C4-2B (cell line): ENCODE results near the gene TSPAN12.

Source experiments
- ZFX ChIP-seq: fragments of 450-650 bp; IDR thresholded peaks from 2 replicates; pipeline ENCODE4 v1.6.1; 2017
- TF ChIP-seq, protein P1 (sequence below): fragments of 450-650 bp; conservative IDR thresholded peaks from 2 replicates; pipeline ENCODE4 v1.5.1; 2017; ENCODE audit warnings: mild to moderate bottlenecking

DNA sequence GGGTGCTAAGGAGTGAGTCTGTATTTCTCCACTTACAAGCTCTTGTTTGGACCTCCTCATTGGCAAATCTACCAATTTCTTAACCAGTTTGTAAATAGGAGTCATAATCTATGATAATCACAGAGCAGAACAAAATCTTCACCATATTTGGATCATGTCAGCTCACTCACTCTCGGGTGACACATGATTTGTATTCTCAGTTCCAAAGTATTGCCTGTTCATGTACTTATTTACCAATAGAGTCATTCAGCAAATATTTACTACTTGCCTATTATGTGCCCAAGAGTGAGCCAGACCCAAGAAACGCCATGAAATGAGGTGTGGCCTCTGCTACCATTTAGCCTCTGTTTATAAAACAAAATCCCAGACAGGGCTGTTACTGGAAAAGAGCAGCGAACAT is 114.8 kb downstream of the TSPAN12 start:
- TF ChIP-seq, protein P1, sequence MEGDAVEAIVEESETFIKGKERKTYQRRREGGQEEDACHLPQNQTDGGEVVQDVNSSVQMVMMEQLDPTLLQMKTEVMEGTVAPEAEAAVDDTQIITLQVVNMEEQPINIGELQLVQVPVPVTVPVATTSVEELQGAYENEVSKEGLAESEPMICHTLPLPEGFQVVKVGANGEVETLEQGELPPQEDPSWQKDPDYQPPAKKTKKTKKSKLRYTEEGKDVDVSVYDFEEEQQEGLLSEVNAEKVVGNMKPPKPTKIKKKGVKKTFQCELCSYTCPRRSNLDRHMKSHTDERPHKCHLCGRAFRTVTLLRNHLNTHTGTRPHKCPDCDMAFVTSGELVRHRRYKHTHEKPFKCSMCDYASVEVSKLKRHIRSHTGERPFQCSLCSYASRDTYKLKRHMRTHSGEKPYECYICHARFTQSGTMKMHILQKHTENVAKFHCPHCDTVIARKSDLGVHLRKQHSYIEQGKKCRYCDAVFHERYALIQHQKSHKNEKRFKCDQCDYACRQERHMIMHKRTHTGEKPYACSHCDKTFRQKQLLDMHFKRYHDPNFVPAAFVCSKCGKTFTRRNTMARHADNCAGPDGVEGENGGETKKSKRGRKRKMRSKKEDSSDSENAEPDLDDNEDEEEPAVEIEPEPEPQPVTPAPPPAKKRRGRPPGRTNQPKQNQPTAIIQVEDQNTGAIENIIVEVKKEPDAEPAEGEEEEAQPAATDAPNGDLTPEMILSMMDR = no peak
- no peak for TF ChIP-seq ZFX
